ENCODE results near the gene MDGA2.

- TF ChIP-seq CTCF (IDR thresholded peaks at IDR 0.05) (no peak), POLR2A (IDR thresholded peaks at IDR 0.05) (no peak), POLR2AphosphoS5 (IDR thresholded peaks at IDR 0.05) (no peak)
These were observed 856.3 kb downstream of the MDGA2 start for GRCh38 chr14:46819117-46819516.

Measured in stomach (tissue), 4 donors.